HepG2 (cell line): ENCODE measurements around the gene GNL2. TPM values are rescaled to one million over a fixed set of nuclear protein-coding genes. Genes with fewer than 3 reads are reported as not detected.
A peak's percentile ranks its signal among the peaks of the same experiment; 100 is the strongest.

Experiments
- ADNP ChIP-seq: sonication (generic); formaldehyde crosslinking; IDR thresholded peaks from 2 replicates; pipeline ENCODE4 v1.4.0; 2020; ENCODE audit warnings: missing genetic modification reagents
- ATF7 ChIP-seq, 2 experiments: fragments of 450-650 bp in 1 of 2; sonication (generic) in 1 of 2; formaldehyde crosslinking in 1 of 2; IDR thresholded peaks; 2 replicates each; pipeline versions ENCODE4 v1.4.0 to v1.6.1; 2016 to 2020; ENCODE audit warnings: antibody characterized with exemption in 1 of 2, mild to moderate bottlenecking in 1 of 2, missing genetic modification reagents in 1 of 2
- CREM ChIP-seq, 2 experiments: sonication (generic) in 1 of 2; formaldehyde crosslinking in 1 of 2; IDR thresholded peaks; 2 replicates each; pipeline versions ENCODE4 v1.4.0 to v1.6.1; 2016 to 2020; ENCODE audit warnings: antibody characterized with exemption in 1 of 2, mild to moderate bottlenecking in 1 of 2, missing genetic modification reagents in 1 of 2
- EED ChIP-seq: sonication (generic); formaldehyde crosslinking; IDR thresholded peaks from 2 replicates; pipeline ENCODE4 v1.5.0; 2020; ENCODE audit warnings: mild to moderate bottlenecking, missing genetic modification reagents
- FOSL1 ChIP-seq: sonication (generic); formaldehyde crosslinking; IDR thresholded peaks from 2 replicates; pipeline ENCODE4 v1.9.0; 2021; ENCODE audit warnings: missing genetic modification reagents, borderline replicate concordance
- MTF2 ChIP-seq: sonication (generic); formaldehyde crosslinking; IDR thresholded peaks from 2 replicates; pipeline ENCODE4 v1.5.0; 2020; ENCODE audit warnings: missing genetic modification reagents, borderline replicate concordance
- NFE2L2 ChIP-seq: fragments of 150-350 bp; IDR thresholded peaks from 2 replicates; pipeline ENCODE4 v1.6.1; 2014; ENCODE audit warnings: low read length
- NFKB2 ChIP-seq: sonication (generic); formaldehyde crosslinking; IDR thresholded peaks from 2 replicates; pipeline ENCODE4 v1.4.0; 2020; ENCODE audit warnings: missing genetic modification reagents, borderline replicate concordance
- PCBP1 ChIP-seq: fragments of 200-400 bp; formaldehyde crosslinking; IDR thresholded peaks from 2 replicates; pipeline ENCODE4 v1.6.1; 2017; ENCODE audit warnings: mild to moderate bottlenecking, low read depth, low read length, borderline replicate concordance
- PHF20 ChIP-seq: sonication (generic); formaldehyde crosslinking; IDR thresholded peaks from 2 replicates; pipeline ENCODE4 v1.5.0; 2020; ENCODE audit warnings: mild to moderate bottlenecking, missing genetic modification reagents
- PHF21A ChIP-seq: sonication (generic); formaldehyde crosslinking; IDR thresholded peaks from 2 replicates; pipeline ENCODE4 v1.5.0; 2020; ENCODE audit warnings: mild to moderate bottlenecking, missing genetic modification reagents
- PRPF4 ChIP-seq: fragments of 200-400 bp; formaldehyde crosslinking; IDR thresholded peaks from 2 replicates; pipeline ENCODE4 v1.6.1; 2016; ENCODE audit warnings: low read length, low read depth; ENCODE audit not compliant: poor library complexity, severe bottlenecking
- RXRA ChIP-seq: sonication (generic); formaldehyde crosslinking; IDR thresholded peaks from 2 replicates; pipeline ENCODE4 v1.5.1; 2020; ENCODE audit warnings: missing genetic modification reagents
- TBX3 ChIP-seq: fragments of 450-650 bp; IDR thresholded peaks from 2 replicates; pipeline ENCODE4 v1.6.1; 2017; ENCODE audit warnings: antibody characterized with exemption, mild to moderate bottlenecking, inconsistent platforms, borderline replicate concordance
- TFDP2 ChIP-seq: sonication (generic); formaldehyde crosslinking; IDR thresholded peaks from 2 replicates; pipeline ENCODE4 v1.4.0; 2020; ENCODE audit warnings: missing genetic modification reagents
- YEATS4 ChIP-seq: sonication (generic); formaldehyde crosslinking; IDR thresholded peaks from 2 replicates; pipeline ENCODE4 v1.4.0; 2020; ENCODE audit warnings: missing genetic modification reagents, borderline replicate concordance
- ZMYM4 ChIP-seq: sonication (generic); formaldehyde crosslinking; IDR thresholded peaks from 2 replicates; pipeline ENCODE4 v1.8.1; 2023; ENCODE audit warnings: mild to moderate bottlenecking, missing genetic modification reagents
- ZNF354B ChIP-seq: sonication (generic); formaldehyde crosslinking; IDR thresholded peaks from 2 replicates; pipeline ENCODE4 v1.8.0; 2022; ENCODE audit warnings: mild to moderate bottlenecking, missing genetic modification reagents
- ZNF83 ChIP-seq: sonication (generic); formaldehyde crosslinking; IDR thresholded peaks from 2 replicates; pipeline ENCODE4 v1.4.0; 2020; ENCODE audit warnings: missing genetic modification reagents, mild to moderate bottlenecking, borderline replicate concordance
- polyA plus RNA-seq, 8 experiments: library from polyadenylated mRNA; depleted of rRNA in 3 of 8; stranded (reverse) in 7 of 8; unstranded in 1 of 8; fragments of >200 nt; fragmentation: Illumina TruSeq in 4 of 8; extraction: Trizol in 4 of 8; gene quantifications; 2 replicates each; pipeline versions ENCODE4 v1.2.1 to v1.2.3, GENCODE V29; 2011 to 2016; ENCODE audit warnings: low read depth in 4 of 8, missing spikeins in 1 of 8, mixed read lengths in 1 of 8; ENCODE audit not compliant: insufficient read depth in 1 of 8
- total RNA-seq, 5 experiments: library from RNA; depleted of rRNA; stranded (reverse); fragments of >200 nt; fragmentation: Illumina TruSeq; extraction: Trizol; gene quantifications; 2 replicates each; pipeline ENCODE4 v1.2.3, GENCODE V29; 2016; ENCODE audit warnings: low read depth in 1 of 5
- TF ChIP-seq, protein P1 (sequence below): sonication (generic); formaldehyde crosslinking; IDR thresholded peaks from 2 replicates; pipeline ENCODE4 v1.4.0; 2020; ENCODE audit warnings: missing genetic modification reagents
- TF ChIP-seq, protein P2 (sequence below): sonication (generic); formaldehyde crosslinking; IDR thresholded peaks from 2 replicates; pipeline ENCODE4 v1.4.0; 2020; ENCODE audit warnings: missing genetic modification reagents

Gene GNL2
- total and polyA plus RNA-seq, 2 of the 13 experiments (the other 11 are each of a cell fraction or from before 2014, with no cell fraction given): 32.1 to 72.1 TPM

- 0 out of 2 replicates have a peak, but pooled peaks have one; percentile 74 for TF ChIP-seq EED (CRISPR knock-in tag)
- TF ChIP-seq, protein P1, sequence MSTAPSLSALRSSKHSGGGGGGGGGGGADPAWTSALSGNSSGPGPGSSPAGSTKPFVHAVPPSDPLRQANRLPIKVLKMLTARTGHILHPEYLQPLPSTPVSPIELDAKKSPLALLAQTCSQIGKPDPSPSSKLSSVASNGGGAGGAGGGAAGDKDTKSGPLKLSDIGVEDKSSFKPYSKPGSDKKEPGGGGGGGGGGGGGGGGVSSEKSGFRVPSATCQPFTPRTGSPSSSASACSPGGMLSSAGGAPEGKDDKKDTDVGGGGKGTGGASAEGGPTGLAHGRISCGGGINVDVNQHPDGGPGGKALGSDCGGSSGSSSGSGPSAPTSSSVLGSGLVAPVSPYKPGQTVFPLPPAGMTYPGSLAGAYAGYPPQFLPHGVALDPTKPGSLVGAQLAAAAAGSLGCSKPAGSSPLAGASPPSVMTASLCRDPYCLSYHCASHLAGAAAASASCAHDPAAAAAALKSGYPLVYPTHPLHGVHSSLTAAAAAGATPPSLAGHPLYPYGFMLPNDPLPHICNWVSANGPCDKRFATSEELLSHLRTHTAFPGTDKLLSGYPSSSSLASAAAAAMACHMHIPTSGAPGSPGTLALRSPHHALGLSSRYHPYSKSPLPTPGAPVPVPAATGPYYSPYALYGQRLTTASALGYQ (CRISPR knock-in tag): no peak
- TF ChIP-seq FOSL1 (CRISPR knock-in tag): no peak
- TF ChIP-seq PCBP1: no peak
- no peak for TF ChIP-seq NFE2L2
- TF ChIP-seq MTF2 (CRISPR knock-in tag): no peak
- peak; percentile 98 for TF ChIP-seq YEATS4 (CRISPR knock-in tag)
- TF ChIP-seq PHF20 (CRISPR knock-in tag): peak; percentile 89
- TF ChIP-seq TBX3: peak; percentile 17; the same call in 1 of the 2 replicates
- peak; percentile 92; the same call in 1 of the 2 replicates for TF ChIP-seq NFKB2 (CRISPR knock-in tag)
- TF ChIP-seq ZNF354B (CRISPR knock-in tag): no peak
- TF ChIP-seq PHF21A (CRISPR knock-in tag): peak; percentile 36; the same call in 1 of the 2 replicates
- peak; percentile 86 for TF ChIP-seq TFDP2 (CRISPR knock-in tag)
- TF ChIP-seq RXRA: 0 out of 2 replicates have a peak, but pooled peaks have one; percentile 45
- TF ChIP-seq PRPF4: no peak
- peak; percentile 24; the same call in 1 of the 2 replicates for TF ChIP-seq ZNF83 (CRISPR knock-in tag)
- peak; percentile 60 for TF ChIP-seq ZMYM4
- TF ChIP-seq CREM (IDR thresholded peaks at IDR 0.05): peak; percentile 93
- TF ChIP-seq CREM (CRISPR knock-in tag; IDR thresholded peaks at IDR 0.05): peak; percentile 49; the same call in 1 of the 2 replicates
- TF ChIP-seq, protein P2, sequence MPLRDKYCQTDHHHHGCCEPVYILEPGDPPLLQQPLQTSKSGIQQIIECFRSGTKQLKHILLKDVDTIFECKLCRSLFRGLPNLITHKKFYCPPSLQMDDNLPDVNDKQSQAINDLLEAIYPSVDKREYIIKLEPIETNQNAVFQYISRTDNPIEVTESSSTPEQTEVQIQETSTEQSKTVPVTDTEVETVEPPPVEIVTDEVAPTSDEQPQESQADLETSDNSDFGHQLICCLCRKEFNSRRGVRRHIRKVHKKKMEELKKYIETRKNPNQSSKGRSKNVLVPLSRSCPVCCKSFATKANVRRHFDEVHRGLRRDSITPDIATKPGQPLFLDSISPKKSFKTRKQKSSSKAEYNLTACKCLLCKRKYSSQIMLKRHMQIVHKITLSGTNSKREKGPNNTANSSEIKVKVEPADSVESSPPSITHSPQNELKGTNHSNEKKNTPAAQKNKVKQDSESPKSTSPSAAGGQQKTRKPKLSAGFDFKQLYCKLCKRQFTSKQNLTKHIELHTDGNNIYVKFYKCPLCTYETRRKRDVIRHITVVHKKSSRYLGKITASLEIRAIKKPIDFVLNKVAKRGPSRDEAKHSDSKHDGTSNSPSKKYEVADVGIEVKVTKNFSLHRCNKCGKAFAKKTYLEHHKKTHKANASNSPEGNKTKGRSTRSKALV: peak; percentile 54; the same call in 1 of the 2 replicates
- TF ChIP-seq ATF7 (IDR thresholded peaks at IDR 0.05): no peak
- TF ChIP-seq ATF7 (CRISPR knock-in tag; IDR thresholded peaks at IDR 0.05): 0 out of 2 replicates have a peak, but pooled peaks have one; percentile 39
- no peak for TF ChIP-seq ADNP (CRISPR knock-in tag)
Measured at GRCh38 chr1:37595440-37596181, at the start of gene GNL2 (continued).
